Trophoblast cell (in vitro differentiated cells and primary cell): ENCODE data around the gene SEL1L.

Source experiments
- DNase-seq, 2 donors: peaks; one replicate each; pipeline ENCODE4 v3.0.0-alpha.2; 2016
- H2AFZ ChIP-seq: 2 replicates; pipeline ENCODE4 v1.6.1; 2013; ENCODE audit warnings: low read length, moderate library complexity, mild to moderate bottlenecking; ENCODE audit not compliant: insufficient read depth, poor library complexity
- H2AK5ac ChIP-seq: 2 replicates; pipeline ENCODE4 v1.6.1; 2013; ENCODE audit warnings: mild to moderate bottlenecking, low read length
- H2BK120ac ChIP-seq: 2 replicates; pipeline ENCODE4 v1.6.1; 2013; ENCODE audit warnings: low read length, mild to moderate bottlenecking, moderate library complexity; ENCODE audit not compliant: insufficient read depth, poor library complexity
- H2BK12ac ChIP-seq: 2 replicates; pipeline ENCODE4 v1.6.1; 2013; ENCODE audit warnings: mild to moderate bottlenecking, low read length, moderate library complexity
- H2BK5ac ChIP-seq: 2 replicates; pipeline ENCODE4 v1.6.1; 2013; ENCODE audit warnings: low read length, low read depth, moderate library complexity, mild to moderate bottlenecking; ENCODE audit not compliant: poor library complexity
- H3K14ac ChIP-seq: 2 replicates; pipeline ENCODE4 v1.6.1; 2013; ENCODE audit warnings: mild to moderate bottlenecking, low read length
- H3K18ac ChIP-seq: 2 replicates; pipeline ENCODE4 v1.6.1; 2013; ENCODE audit warnings: mild to moderate bottlenecking, low read length
- H3K23ac ChIP-seq: 2 replicates; pipeline ENCODE4 v1.6.1; 2013; ENCODE audit warnings: low read length
- H3K27ac ChIP-seq: 2 replicates; pipeline ENCODE4 v1.5.1; 2013; ENCODE audit warnings: low read depth, mild to moderate bottlenecking, inconsistent platforms, low read length, moderate library complexity
- H3K27me3 ChIP-seq: 2 replicates; pipeline ENCODE4 v1.6.1; 2013; ENCODE audit warnings: inconsistent platforms, mild to moderate bottlenecking, low read length, moderate library complexity; ENCODE audit not compliant: insufficient read depth
- H3K36me3 ChIP-seq, 2 experiments: 1 replicate in 1 of 2; 2 replicates in 1 of 2; pipeline ENCODE4 v1.6.1; 2013; ENCODE audit warnings: low read length in 2 of 2, mild to moderate bottlenecking in 2 of 2, moderate library complexity in 1 of 2; ENCODE audit not compliant: insufficient read depth in 2 of 2, control insufficient read depth in 1 of 2
- H3K4ac ChIP-seq: 2 replicates; pipeline ENCODE4 v1.6.1; 2013; ENCODE audit warnings: low read depth, mild to moderate bottlenecking, low read length, moderate library complexity
- H3K4me1 ChIP-seq, 2 experiments: 1 replicate in 1 of 2; 2 replicates in 1 of 2; pipeline ENCODE4 v1.6.1; 2013; ENCODE audit warnings: low read length in 2 of 2, mild to moderate bottlenecking in 2 of 2, moderate library complexity in 1 of 2; ENCODE audit not compliant: insufficient read depth in 2 of 2, control insufficient read depth in 1 of 2
- H3K4me2 ChIP-seq: 2 replicates; pipeline ENCODE4 v1.6.1; 2013; ENCODE audit warnings: inconsistent platforms, mild to moderate bottlenecking, low read length, moderate library complexity
- H3K4me3 ChIP-seq: 2 replicates; pipeline ENCODE4 v1.5.1; 2013; ENCODE audit warnings: mild to moderate bottlenecking, low read depth, low read length, inconsistent platforms
- H3K79me1 ChIP-seq: one replicate; pipeline ENCODE4 v1.6.1; 2013; ENCODE audit warnings: low read length
- H3K79me2 ChIP-seq: 2 replicates; pipeline ENCODE4 v1.6.1; 2013; ENCODE audit warnings: low read length, mild to moderate bottlenecking; ENCODE audit not compliant: control insufficient read depth, insufficient read depth, poor library complexity
- H3K9ac ChIP-seq: 2 replicates; pipeline ENCODE4 v1.6.1; 2013; ENCODE audit warnings: mild to moderate bottlenecking, low read length
- H3K9me3 ChIP-seq: 2 replicates; pipeline ENCODE4 v1.6.1; 2013; ENCODE audit warnings: low read depth, mild to moderate bottlenecking, control low read depth, inconsistent platforms, low read length; ENCODE audit not compliant: insufficient read depth
- H4K12ac ChIP-seq: 2 replicates; pipeline ENCODE4 v1.6.1; 2013; ENCODE audit warnings: low read depth, mild to moderate bottlenecking, low read length, moderate library complexity
- H4K8ac ChIP-seq: 2 replicates; pipeline ENCODE4 v1.6.1; 2013; ENCODE audit warnings: low read depth, mild to moderate bottlenecking, low read length, moderate library complexity
- H4K91ac ChIP-seq: one replicate; pipeline ENCODE4 v1.6.1; 2013; ENCODE audit warnings: low read depth, mild to moderate bottlenecking, low read length, moderate library complexity
- WGBS: extraction: QIAGEN DNeasy Blood & Tissue Kit; methylation state at CpG from one replicate; pipeline ENCODE4 v1.1.7; 2013; ENCODE audit warnings: missing lambda C conversion rate; ENCODE audit not compliant: insufficient read length, insufficient coverage; ENCODE audit errors: extremely low coverage; 5-methylcytosine and 5-hydroxymethylcytosine counted together

The SEL1L gene

DNA sequence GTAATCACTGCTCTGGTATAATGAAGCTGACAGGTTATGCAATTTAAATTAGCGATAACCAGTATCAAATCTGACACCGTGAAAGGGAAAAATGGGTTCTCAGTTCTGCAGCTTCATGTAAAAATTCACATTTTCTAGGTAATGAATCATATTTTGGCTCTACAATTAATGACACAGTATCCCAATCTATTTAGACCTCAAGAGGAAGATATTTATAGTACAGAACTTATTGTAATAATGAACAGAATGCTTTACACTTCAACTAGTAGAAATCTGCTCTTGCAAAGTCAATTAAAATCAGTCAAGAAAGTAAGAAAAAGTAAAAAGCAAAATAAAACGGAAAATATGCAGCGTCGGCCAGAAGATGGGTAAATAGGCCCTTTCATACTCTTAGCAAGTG is 24.3 kb downstream of the SEL1L start:
- no peak overlapping the region for H3K14ac ChIP-seq
- no peak for DNase-seq

DNA sequence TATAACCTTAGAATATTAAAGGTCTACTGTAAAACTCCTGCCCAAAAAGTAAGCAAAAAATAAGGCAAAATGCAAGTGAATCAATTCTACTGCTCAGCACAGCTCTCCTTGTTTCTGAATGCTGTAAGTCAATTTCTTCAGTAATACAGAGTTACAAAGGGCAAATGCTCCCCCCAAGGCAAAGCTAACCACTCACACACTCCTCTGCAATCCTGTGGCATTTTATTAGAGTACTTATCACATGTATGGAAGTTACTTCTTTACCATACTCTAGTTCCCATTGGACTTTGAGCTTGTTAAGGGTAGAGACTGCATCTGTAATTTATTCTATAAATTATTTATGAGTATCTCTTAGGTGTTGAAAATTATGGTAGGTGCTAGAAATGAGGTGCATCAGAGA is 27.2 kb downstream of the SEL1L start:
- Histone ChIP-seq H4K8ac (no peak overlapping the region), H3K79me1 (no peaks in the 10 kb centered on the region), H3K23ac (no peak overlapping the region), H3K9me3 (no peaks in the 10 kb centered on the region), H3K4me3 (no peak overlapping the region), H4K12ac (no peak overlapping the region), H4K91ac (no peak overlapping the region), H2BK12ac (no peak overlapping the region), H3K4me1 (no peaks in the 10 kb centered on the region), H3K27ac (no peak overlapping the region), H3K14ac (no peak overlapping the region), H2AFZ (no peak overlapping the region), H3K79me2 (no peaks in the 10 kb centered on the region), H2AK5ac (no peak overlapping the region), H3K4me2 (no peak overlapping the region), H3K27me3 (no peaks in the 10 kb centered on the region), H3K4ac (no peak overlapping the region), H2BK120ac (no peak overlapping the region), H3K9ac (no peak overlapping the region), H3K36me3 (peaks cover 7 to 17% of the 10 kb centered on the region in 2 experiments), H3K18ac (no peak overlapping the region), H2BK5ac (no peak overlapping the region)
- DNase-seq: no peak

More for the DNA sequence above, 24.3 kb downstream of the SEL1L start:
- no peak overlapping the region for H3K27ac ChIP-seq
- H4K12ac ChIP-seq: no peak overlapping the region
- no peak overlapping the region for H3K4me2 ChIP-seq
- H3K4ac ChIP-seq: no peak overlapping the region
- no peak overlapping the region for H3K4me3 ChIP-seq
- H3K79me1 ChIP-seq: no peaks in the 10 kb centered on the region
- H3K4me1 ChIP-seq: no peaks in the 10 kb centered on the region
- no peak overlapping the region for H3K9ac ChIP-seq
- H3K36me3 ChIP-seq: peaks cover 10 to 16% of the 10 kb centered on the region in 2 experiments
- H3K9me3 ChIP-seq: no peaks in the 10 kb centered on the region
- WGBS: no CpG with 5 or more reads among the region's 5 CpGs
- H3K23ac ChIP-seq: no peak overlapping the region
- H3K79me2 ChIP-seq: no peaks in the 10 kb centered on the region
- no peak overlapping the region for H2AFZ ChIP-seq
- H2BK120ac ChIP-seq: no peak overlapping the region
- no peak overlapping the region for H3K18ac ChIP-seq
- H3K27me3 ChIP-seq: no peaks in the 10 kb centered on the region
- no peak overlapping the region for H4K8ac ChIP-seq
- H2BK12ac ChIP-seq: no peak overlapping the region
- H2BK5ac ChIP-seq: no peak overlapping the region
- no peak overlapping the region for H4K91ac ChIP-seq
- no peak overlapping the region for H2AK5ac ChIP-seq

DNA sequence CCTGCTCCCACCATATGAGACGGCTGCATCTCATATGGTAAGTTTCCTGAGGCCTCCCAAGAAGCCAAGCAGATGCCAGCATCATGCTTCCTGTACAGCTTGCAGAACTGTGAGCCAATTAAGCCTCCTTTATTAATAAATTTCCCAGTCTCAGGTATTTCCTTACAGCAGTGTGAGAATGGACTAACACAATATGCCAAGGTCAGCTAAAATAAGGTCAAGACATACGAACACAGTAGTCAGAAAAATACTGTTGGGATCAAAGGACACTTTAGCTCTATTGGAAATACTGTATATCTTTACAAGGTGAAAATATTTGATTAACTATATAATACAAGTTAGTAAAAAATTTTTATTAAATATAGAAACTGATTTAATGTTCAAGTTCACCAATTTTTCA is 28.8 kb downstream of the SEL1L start:
- H3K27ac ChIP-seq: no peak overlapping the region
- no peak overlapping the region for H4K91ac ChIP-seq
- no peak overlapping the region for H2AK5ac ChIP-seq
- no peak overlapping the region for H3K9ac ChIP-seq
- no peaks in the 10 kb centered on the region for H3K79me1 ChIP-seq
- no peak for DNase-seq
- H3K27me3 ChIP-seq: no peaks in the 10 kb centered on the region
- H3K4me1 ChIP-seq: no peaks in the 10 kb centered on the region
- H3K23ac ChIP-seq: no peak overlapping the region
- no peak overlapping the region for H3K14ac ChIP-seq
- no peaks in the 10 kb centered on the region for H3K79me2 ChIP-seq
- H2BK120ac ChIP-seq: no peak overlapping the region
- no peak overlapping the region for H3K4me2 ChIP-seq
- H3K9me3 ChIP-seq: no peaks in the 10 kb centered on the region
- H3K4me3 ChIP-seq: no peak overlapping the region
- no peak overlapping the region for H4K12ac ChIP-seq
- WGBS: no CpG with 5 or more reads among the region's 2 CpGs
- H3K4ac ChIP-seq: no peak overlapping the region
- H2BK5ac ChIP-seq: no peak overlapping the region
- no peak overlapping the region for H2AFZ ChIP-seq
- H3K36me3 ChIP-seq: peaks cover 10 to 20% of the 10 kb centered on the region in 2 experiments
- H2BK12ac ChIP-seq: no peak overlapping the region
- H3K18ac ChIP-seq: no peak overlapping the region
- no peak overlapping the region for H4K8ac ChIP-seq

DNA sequence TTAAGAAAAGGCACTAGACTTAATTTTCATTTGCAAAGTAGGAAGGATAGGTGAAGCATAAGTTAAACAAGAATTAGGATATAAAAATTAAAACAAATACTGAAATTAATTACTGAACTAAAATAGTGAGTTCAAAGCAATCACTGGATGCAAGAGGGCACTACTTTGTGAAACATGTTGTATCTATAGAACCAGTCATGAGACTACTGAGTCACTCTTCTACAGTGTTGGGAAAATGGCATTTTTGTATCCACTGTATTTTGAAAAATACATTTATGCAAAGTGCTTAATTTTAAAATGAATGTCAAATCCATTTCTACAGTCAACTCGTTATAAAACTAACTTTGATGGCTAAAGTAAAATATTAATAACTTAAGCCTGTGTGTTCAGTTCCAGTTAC is 47.9 kb downstream of the SEL1L start:
- Histone ChIP-seq H3K79me1 (no peaks in the 10 kb centered on the region), H2BK120ac (no peak overlapping the region), H3K27me3 (no peaks in the 10 kb centered on the region), H4K91ac (no peak overlapping the region), H2BK12ac (no peak overlapping the region), H3K4me2 (no peak overlapping the region), H3K4ac (no peak overlapping the region), H3K4me3 (no peak overlapping the region), H3K9ac (no peak overlapping the region), H2AFZ (no peak overlapping the region), H3K9me3 (no peaks in the 10 kb centered on the region), H3K4me1 (no peaks in the 10 kb centered on the region), H3K23ac (no peak overlapping the region), H2AK5ac (no peak overlapping the region), H4K12ac (no peak overlapping the region), H3K18ac (no peak overlapping the region), H4K8ac (no peak overlapping the region), H3K36me3 (peaks cover 7 to 21% of the 10 kb centered on the region in 2 experiments), H2BK5ac (no peak overlapping the region), H3K79me2 (no peaks in the 10 kb centered on the region), H3K27ac (no peak overlapping the region), H3K14ac (no peak overlapping the region)
- no peak for DNase-seq
- WGBS: no CpG with 5 or more reads among the region's 1 CpG
